Fibroblast of the conjunctiva (primary cell): ENCODE results near the gene ATF5.

ENCODE experiments used
- DNase-seq: peaks from one replicate; pipeline ENCODE4 v3.0.0-alpha.2; 2010; ENCODE audit warnings: low read depth

Gene ATF5, protein sequence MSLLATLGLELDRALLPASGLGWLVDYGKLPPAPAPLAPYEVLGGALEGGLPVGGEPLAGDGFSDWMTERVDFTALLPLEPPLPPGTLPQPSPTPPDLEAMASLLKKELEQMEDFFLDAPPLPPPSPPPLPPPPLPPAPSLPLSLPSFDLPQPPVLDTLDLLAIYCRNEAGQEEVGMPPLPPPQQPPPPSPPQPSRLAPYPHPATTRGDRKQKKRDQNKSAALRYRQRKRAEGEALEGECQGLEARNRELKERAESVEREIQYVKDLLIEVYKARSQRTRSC

DNA sequence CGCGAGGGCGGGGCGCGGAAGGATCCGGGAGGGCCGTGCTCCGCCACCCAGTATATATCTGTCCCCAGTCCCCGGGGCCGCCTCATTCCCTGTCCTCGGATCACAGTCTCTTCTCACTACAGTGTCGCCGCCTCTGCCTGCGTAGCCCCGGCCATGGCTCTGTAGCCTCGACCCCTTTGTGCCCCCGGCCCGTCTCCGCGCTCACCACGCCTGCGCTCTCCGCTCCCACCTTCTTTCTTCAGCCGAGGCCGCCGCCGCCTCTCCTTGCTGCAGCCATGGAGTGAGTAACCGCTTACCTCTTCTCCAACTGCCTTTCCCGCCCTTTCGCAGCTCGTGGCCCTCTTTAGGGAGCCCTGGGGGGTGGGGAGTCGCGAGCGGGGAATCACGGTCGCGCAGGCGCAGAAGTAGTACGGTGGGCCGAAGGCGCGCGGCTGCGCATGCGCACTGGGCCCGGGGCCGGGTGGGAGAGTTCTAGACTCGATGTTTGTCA lies at the start of gene ATF5, which contains the start of gene NUP62:
TSS of gene ATF5 (plus strand) at position 85 of the 490 bp plus-strand sequence. CDS start 1,646 bp downstream, outside the sequence.
TSS of gene NUP62 (minus strand) at position 384 of the 490 bp plus-strand sequence. CDS start 19,697 bp downstream, outside the sequence.
- peak; percentile 62 for DNase-seq

DNA sequence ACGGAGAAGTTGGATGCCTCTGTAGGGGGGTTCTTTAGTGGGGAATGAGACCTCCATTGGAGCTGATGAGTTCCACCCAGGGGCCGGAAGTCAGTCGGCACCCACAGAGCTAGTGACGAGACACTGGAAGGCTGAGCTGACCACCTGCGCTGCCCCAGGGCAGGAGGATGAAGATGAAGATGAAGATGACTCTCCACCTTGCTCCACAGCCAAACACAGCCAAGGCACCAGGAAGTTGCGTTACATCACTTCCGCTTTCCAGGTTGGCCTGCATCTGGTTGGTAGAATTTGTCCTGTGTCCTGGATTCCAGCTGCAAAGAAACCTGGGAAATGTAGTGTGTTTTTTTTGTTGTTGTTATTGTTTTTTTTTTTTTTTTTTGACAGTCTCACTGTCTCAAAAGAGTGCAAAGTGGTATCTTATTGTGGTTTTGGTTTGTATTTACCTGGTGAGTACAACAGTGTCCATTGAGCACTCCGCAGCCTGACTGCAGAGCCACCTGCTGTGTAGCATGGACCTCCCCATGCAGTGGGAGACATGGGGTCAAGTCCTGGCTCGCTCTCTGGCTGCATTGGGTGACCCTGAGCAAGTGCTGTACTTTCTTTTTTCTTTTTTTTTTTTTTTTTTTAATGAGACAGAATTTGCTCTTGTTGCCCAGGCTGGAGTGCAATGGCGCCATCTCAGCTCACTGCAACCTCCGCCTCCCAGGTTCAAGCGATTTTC lies 49.6 kb upstream of the ATF5 start:
- no peak for DNase-seq

DNA sequence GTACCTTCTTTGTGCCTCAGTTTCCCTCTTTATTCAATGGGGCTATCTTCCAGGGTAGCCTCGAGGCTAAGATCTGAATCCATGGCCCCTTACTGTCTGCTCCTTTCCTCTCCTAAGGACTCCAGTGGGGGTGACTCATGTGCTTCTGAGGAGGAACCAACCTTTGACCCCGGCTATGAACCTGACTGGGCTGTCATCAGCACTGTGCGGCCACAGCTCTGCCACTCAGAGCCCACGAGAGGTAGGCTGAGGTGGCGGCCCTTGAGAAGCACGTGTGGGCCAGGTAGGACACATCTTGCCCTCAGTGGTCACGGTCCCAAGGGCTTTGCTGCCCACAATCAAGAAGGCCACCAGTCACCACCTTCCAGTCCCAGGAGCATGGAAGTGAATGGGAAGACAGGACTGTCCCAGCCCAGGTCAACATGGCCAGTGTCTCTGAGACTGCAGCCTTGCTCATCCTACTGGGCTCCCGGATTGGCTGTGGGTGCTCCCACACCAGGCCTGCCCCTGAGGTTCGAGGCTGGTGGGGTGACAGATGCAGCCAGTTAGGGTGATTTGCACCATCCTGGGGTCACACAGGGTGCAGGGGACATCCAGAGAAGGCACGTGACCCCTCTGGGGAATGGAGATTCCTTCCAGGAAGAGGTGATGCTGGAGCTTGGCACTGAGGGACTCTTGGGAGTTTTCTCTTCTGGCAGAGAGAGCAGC lies 48.7 kb upstream of the ATF5 start:
- no peak for DNase-seq

DNA sequence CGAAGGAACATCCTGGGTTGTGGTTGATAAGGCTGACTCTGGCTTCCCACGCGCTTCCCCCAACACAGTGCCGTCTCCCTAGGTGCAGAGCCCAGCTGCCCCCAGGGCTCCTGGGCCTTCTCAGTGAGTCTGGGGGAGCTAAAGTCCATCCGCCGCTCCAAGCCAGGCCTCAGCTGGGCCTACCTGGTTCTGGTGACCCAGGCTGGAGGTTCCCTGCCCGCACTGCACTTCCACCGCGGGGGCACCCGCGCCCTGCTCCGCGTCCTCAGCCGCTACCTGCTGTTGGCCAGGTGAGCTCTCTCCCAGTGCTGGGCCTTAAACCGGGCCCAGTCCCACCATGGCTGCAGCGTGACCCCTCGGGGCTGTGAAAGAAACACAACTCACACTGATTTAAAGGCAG lies 47.8 kb upstream of the ATF5 start:
- DNase-seq, result no peak

DNA sequence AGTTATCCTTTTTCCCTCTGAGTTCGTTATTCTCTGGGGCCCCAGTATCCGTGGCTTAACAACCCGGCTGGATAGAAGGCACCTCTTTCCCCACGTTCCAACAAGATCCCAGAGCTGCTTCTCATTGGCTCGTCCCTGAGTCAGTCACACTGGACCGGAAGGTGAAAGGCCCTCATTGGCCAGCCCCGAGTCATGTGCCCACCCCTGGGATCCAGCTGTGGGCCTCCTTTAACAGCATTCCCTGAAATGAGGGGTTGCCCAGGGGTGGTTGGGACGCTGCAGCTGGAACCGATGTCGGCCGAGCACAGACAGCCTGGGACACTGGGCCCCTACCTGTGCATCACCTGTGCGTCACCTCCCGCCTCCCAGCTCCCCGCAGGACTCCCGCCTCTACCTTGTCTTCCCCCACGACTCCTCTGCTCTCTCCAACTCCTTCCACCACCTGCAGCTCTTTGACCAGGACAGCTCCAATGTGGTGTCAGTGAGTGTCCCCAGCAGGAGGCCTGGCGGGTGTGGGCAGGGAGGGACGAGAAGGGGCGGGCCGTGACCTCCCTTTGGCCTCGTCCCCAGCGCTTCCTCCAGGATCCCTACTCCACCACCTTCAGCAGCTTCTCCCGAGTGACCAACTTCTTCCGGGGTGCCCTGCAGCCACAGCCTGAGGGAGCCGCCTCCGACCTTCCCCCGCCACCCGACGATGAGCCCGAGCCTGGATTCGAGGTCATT lies 47.2 kb upstream of the ATF5 start:
- no peak for DNase-seq

DNA sequence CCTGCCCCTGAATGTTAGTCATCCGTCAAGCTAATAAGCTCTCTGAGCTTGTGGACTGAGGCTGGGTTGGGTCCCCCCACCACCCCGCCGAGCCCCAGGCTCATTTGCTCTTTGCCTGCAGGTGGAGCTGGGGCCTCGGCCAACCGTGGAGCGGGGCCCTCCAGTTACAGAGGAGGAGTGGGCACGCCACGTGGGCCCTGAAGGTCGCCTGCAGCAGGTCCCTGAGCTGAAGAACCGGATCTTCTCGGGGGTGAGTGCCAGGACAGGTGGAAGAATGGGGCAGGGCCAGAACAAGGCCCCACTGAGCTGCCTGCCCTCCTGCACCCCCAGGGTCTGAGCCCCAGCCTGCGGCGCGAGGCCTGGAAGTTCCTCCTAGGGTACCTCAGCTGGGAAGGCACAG lies 46.4 kb upstream of the ATF5 start:
- no peak for DNase-seq

DNA sequence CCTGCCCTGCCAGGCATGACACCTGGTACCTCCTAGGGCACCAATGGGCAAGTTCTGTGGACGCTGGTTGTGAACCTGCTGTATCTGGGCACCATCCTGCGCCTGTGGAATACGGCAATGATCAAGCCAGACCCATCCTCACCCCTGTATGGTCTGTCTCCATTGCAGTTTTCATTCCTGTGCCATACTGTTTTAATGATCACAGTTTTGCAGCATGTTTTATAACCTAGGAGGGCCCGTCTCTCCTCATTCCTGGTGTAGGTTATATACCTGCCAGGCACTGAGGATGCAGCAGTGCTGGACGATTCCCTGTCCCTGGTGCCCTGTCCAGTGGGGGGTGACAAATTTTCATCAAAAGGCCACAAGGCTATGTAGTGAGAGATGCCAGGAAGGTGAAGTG lies 45.9 kb upstream of the ATF5 start:
- no peak for DNase-seq

DNA sequence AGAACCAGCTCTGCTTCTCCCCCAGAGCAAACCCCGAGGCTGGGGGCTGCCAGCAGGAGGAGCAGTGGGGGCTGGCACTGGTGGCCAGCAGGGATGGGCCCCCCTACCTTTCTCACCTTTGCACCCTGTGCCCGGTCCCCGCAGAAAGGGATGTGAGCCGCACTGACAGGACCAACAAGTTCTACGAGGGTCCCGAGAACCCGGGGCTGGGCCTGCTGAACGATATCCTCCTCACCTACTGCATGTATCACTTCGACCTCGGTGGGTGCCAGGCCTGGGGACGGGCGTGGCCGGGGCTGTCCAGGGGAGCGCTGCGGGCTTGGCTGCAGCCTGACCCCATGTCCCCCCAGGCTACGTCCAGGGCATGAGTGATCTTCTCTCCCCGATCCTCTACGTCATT lies 44.9 kb upstream of the ATF5 start:
- DNase-seq, result no peak

DNA sequence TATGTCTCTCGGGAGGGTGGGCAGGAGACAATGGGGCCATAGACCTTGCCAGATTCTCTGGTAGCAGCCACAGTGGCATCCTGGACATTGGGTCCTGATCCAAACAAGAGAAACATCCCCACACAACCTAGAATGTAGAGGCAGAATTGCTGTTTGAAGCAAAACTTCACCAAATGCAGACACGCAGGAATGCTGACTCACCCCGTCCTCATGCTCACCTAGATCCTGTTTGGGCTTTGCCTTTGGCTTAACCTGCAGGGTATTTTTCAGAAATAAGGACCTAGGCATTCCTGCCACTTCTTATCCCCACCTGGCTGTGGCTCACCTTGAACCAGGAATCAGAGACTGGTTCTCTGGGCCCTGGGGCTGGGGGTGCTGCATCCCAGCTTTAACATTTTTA lies 44.2 kb upstream of the ATF5 start:
- no peak for DNase-seq

DNA sequence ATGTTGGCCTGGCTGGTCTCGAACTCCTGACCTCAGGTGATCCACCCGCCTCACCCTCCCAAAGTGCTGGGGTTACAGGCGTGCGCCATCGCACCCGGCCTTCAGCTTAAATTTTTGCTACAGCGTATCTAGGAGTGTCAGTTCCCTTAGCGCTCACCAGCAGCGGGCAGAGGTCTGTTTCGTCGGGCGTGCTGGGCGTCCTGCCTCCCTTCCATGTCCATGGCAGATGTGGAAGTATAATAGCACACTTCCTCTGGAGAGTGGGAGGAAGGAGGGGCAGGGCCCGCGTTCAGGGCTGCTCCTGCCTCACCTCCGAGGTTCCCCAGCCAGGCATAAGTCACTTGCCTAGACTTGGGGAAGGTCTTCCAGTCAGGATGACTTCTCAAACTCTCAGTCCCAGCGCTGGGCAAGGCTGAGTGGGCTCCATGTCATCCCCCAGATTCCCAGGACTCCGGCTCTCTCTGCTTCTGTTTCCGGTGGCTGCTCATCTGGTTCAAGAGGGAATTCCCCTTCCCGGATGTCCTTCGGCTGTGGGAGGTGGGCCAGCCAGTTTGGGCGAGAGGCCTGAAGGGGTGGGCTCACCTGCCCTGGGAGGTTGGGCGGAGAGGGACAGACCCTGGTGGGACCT lies 41.9 kb upstream of the ATF5 start:
- no peak for DNase-seq

DNA sequence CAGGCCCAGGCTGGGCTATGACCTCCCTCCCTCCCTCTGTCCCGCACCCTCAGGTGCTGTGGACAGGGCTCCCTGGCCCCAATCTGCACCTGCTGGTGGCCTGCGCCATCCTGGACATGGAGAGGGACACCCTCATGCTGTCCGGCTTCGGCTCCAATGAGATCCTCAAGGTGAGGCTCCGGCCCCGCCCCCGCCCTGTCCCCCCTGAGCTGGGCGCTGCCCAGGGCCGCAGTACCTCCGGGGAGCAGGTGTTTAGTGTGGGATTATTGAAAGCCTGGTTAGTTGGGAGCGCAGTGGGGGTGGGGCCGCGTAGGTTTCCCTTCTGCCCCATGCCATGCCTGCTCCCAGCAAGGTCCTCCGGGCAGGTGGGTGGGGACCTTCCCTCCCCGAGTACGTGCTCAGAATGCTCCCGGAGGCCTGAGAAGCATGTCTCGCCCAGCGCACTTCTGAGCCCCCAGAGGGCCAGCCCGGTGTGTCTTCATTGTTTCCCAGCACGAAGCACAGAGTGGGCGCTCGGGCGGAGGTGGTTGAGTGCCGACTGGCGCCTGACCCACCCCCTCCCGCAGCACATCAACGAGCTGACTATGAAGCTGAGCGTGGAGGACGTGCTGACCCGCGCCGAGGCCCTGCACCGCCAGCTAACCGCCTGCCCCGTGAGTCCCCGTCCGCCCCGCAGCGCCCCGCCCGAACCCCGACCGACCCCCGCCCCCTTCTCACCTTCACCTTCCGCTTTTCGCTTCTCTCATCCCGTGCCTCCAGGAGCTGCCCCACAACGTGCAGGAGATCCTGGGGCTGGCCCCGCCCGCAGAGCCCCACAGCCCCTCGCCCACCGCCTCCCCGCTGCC lies 41.1 kb upstream of the ATF5 start:
- no peak for DNase-seq

DNA sequence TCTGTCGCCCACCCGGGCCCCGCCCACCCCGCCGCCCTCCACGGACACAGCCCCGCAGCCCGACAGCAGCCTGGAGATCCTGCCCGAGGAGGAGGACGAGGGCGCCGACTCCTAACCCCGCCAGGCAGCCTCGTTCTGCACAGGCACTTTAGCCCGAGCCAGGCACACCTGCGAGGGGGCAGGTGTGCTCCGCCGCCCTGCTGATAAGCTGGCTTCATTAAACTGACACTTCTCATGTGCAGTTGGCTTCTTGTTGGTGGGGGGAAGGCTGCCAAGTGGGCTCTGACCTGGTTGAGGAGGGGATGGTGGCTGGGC lies 40.5 kb upstream of the ATF5 start:
- no peak for DNase-seq

DNA sequence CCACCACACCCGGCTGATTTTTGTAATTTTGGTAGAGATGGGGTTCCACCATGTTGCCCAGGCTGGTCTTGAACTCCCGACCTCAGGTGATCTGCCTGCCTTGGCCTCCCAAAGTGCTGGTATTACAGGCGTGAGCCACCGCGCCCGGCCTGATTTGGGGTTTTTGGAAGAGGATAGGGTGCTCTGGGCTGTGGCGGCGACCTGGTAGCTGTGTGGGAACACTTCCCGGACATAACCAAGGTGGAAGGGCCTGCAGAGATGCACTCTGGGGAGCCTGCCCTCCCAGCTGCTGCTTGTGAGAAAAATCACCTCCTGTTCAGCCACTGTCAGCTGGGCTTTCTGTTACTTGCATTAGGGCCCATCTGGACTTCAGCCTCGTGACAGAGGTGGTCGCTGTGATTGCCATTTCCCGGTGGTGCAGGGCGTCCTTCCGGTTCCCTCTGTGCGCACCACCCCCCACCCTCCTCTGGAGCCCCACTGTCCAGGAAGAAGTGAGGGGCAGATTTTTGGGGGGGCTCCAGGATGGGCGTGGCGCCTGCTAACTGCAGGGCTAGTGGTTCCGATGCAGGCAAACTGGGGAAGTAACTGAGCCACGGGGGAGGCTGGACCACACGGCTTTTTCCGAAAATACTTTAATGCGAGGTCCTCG lies 39.8 kb upstream of the ATF5 start:
- no peak for DNase-seq

DNA sequence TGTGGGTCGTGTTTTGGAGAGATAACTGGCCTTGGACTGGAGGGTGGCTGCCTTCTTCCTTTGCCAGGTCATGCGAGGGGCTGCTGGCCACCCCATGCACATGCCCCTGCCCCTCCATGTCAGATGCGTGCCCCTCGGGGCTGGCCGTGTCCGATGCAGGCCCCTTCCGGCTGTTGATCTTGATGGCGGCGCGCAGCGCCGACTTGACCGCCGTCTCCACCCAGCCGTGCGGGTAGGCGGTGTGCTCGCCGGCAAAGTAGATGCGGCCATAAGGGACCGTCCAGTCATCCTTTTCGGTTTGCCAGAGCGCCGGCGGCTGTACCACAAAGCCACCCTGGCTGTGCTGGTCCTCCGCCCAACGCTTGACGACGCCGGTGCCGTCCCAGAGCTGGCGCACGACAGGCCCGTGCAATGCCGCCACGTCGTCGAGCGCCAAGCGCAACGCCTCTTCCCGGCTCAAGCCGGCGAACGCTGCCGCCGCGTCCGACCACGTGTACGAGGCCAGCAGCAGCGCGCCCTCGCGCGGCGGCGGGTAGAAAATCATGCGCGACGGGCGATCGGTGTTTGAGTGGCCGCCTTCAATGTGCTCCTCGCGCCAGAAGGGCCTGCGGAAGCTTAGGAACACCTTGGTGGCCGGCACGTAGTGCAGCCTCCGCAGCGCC lies 39.2 kb upstream of the ATF5 start:
- DNase-seq, result peak; percentile 43

DNA sequence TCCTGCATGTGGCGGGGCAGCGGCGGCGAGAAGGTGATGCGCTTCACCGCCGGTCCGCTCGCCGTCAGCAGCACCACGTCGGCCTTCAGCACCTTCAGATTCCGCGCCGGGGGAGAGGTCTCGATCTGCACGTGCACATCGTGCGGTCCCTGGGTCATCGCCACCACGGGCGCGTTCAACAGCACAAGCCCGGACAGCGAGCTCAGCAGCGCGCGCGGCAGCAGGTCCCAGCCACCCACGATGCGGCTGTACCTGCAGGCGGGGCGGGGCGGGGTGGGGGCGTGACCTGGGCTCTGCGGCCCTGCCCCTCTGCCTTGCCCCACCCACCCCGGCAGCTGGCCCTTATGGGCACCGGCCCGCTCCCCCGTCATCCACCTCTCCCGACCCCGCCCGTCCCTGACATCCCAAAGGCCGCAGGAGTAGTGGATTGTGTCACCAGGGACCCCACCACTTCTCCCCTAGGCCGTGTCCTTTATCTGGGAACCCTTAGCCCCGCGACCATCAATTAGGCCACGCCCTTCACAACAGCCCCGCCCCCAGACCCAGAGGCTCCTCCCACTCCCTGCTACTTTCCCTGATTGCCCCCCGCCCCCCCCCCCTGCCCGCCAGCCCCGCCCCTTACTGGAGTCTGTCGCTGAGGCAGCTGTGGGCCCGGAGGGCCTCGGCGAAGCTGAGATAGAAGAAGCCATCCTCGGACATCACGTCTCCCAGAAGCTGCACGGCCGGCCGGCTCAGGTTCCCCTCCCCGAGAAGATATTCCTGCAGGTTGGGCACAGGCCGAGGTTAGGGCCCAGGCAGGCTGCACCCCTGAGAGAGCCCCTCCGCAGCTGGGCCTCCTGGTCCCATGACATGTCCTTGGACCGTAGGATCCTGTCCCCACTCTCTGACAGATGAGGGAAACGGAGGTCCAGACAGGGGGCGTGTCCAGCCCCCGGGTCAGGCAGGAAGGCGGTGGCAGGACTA lies 38.4 kb upstream of the ATF5 start:
- no peak for DNase-seq

DNA sequence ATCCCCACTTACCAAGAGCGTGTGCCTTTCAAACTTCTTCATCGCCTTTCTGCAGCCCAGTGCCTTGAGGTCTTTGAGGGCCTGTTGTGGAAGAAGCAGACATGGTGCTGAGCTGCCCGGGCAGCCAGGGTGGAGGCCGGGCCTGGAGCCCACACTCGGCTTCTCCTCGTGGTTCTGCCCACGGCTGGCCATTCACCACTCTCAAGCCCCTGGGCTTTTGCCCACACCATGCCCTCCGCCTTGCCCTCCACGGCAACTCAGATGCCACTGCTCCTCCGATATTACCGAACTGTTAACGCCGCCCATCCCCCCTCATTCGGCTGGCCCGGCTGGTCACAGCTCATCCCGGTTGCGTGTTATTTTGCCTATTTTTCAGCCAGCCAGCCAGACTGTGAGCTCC lies 37.6 kb upstream of the ATF5 start:
- no peak for DNase-seq

DNA sequence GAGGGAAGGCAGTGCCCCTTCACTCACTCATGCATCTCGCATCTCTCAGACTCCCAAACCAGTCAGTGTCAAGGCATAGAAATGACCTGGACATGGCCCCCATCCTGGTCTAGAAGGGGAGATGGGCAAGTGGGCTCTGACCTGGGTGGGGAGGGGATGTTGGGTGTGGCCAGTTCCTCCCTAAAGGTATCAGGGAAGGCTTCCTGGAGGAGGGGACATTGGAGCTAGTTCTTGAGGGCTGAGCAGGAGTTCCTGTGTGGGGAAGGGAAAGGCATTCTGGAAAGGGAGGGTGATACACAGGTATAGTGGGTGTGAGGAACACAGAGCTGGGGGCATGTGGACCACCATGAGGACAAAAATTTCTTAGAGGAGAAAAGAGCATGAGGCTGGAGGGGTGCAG lies 36.3 kb upstream of the ATF5 start:
- DNase-seq, result no peak

DNA sequence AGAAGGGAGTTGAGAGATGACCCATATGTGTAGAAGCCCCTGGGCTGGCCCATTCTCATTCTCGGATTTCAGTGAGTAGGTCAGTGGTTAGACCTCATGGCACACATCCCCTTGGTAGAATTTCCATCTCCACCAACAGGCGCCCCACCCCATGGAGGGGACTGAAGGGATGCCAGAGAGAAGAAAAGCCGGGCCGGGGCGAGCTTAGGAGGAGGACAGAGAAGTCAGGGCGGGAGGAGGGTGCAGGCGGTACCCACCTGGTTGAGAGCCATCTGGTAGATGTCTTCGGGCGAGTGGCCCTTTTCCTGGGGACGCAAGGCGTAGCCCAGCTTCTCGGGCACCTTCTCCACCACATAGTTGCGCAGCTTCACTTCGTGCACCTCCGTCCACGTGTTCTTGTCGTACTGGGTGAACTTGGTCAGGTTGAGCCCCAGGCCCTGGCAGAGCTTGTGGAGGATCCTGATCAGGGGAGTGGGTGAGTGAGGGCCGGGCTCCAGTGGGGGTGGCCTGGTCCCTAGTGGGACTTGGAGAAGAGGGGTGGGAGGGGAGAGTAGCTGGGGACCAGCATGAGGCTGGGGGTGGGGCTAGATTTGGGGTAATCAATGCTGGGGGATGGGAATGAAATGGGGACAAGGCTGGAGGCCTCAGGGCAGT lies 34.9 kb upstream of the ATF5 start:
- DNase-seq, result no peak
